Upper lobe of right lung (tissue), 1 donor: Measurements from ENCODE around the gene PLEKHG3. TPM values are rescaled to one million over a fixed set of nuclear protein-coding genes. Genes with fewer than 3 reads are reported as not detected.

ENCODE experiments used
- ATAC-seq: fragments of 200-7000 bp; cut with Tn5 transposase; one replicate; pipeline ENCODE4 v1.9.1; 2020; ENCODE audit warnings: mild to moderate bottlenecking, moderate library complexity
- DNase-seq: peaks from one replicate; pipeline ENCODE4 v3.0.0-alpha.2; 2020
- H3K27ac ChIP-seq: fragments of 200-600 bp; one replicate; pipeline ENCODE4 v1.8.0; 2022
- H3K27me3 ChIP-seq: fragments of 200-600 bp; one replicate; pipeline ENCODE4 v1.8.0; 2022; ENCODE audit warnings: mild to moderate bottlenecking
- H3K36me3 ChIP-seq: fragments of 200-600 bp; one replicate; pipeline ENCODE4 v1.8.0; 2022
- H3K4me1 ChIP-seq: fragments of 200-600 bp; one replicate; pipeline ENCODE4 v1.8.0; 2022
- H3K4me3 ChIP-seq: fragments of 200-600 bp; one replicate; pipeline ENCODE4 v1.8.0; 2022; ENCODE audit warnings: mild to moderate bottlenecking
- H3K9me3 ChIP-seq: fragments of 200-600 bp; one replicate; pipeline ENCODE4 v1.8.0; 2022
- intact Hi-C: fragments of 100-400 bp; cut with DNase I; formaldehyde crosslinking; loops from one replicate; pipeline ENCODE4 v1.11.0; 2022
- total RNA-seq: library from RNA; stranded (reverse); fragmentation: NEBNext Ultra II Directional; extraction: Animal tissue kit (Norgen Biotek cat#: 25700); gene quantifications from one replicate; pipeline ENCODE4 v1.2.1, GENCODE V29; 2021
- TF ChIP-seq, protein P1 (sequence below): fragments of 200-600 bp; IDR thresholded peaks from one replicate; pipeline ENCODE4 v1.8.0; 2022; ENCODE audit warnings: antibody characterized with exemption
- donor health status: DM: no; HTN: yes; CAD: no; lungs with severe emphysema.

Gene PLEKHG3
- total RNA-seq, 1 donor from 2014 or later = 34.5 TPM

DNA sequence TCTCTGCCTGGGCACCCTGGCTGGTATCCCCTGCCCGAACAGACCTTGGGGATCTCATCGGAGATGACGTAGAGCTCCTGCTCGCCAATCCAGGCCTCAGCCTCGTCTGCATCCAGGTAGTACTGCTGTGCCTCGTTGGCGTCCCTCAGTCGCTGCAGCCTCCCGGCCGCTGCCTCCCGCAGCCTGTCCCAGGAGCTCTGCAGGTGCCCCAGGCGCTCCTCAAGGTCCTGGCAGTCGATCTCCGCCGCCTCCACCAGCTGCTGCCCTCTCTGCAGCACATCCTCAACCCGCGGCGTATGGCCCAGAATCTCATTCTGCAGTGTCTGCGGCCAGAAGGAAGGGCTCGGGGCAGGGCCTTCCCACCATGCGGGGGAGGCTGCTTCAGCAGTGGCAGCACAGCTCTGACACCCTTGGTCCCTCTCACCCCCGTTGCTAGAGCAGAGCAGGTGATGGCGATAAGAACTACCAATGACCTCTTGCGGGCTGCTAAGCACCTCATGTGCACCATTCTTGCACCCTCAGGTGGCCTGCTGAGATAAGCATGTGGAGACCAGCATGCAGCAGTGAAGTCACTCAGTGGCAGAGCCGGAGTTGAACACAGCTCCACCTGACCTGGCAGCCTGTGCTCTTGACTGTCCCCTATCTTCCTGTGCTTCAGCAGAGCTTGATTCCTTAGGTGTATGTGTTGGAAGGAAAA is 71.0 kb downstream of the PLEKHG3 start:
- H3K4me3 ChIP-seq = no peak overlapping the region
- no peak for DNase-seq
- intact Hi-C loops = no loop called here

DNA sequence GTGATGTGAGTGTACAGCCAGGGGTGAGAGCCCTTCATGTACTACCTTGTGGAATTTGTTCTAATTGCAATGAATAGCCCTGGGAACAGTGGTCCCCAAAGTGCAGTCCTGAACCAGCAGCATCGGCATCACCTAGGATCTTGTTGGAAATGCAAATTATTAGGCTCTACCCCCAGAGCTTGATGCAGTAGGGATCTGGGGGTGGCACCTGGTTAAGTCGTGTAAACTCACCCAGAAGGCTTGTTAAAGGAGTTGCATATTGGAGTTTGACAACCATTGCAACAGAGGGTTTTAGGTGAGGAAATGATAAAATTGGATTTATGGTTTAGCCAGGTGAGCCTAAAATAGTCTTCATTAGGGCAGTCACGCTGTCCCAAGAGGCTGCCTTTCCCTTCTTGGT is 73.2 kb downstream of the PLEKHG3 start:
- no peak overlapping the region for H3K27ac ChIP-seq
- ATAC-seq = no peak
- H3K27me3 ChIP-seq = no peaks in the 10 kb centered on the region
- no peaks in the 10 kb centered on the region for H3K9me3 ChIP-seq
- no peak for DNase-seq
- H3K4me1 ChIP-seq = no peaks in the 10 kb centered on the region
- TF ChIP-seq, protein P1, sequence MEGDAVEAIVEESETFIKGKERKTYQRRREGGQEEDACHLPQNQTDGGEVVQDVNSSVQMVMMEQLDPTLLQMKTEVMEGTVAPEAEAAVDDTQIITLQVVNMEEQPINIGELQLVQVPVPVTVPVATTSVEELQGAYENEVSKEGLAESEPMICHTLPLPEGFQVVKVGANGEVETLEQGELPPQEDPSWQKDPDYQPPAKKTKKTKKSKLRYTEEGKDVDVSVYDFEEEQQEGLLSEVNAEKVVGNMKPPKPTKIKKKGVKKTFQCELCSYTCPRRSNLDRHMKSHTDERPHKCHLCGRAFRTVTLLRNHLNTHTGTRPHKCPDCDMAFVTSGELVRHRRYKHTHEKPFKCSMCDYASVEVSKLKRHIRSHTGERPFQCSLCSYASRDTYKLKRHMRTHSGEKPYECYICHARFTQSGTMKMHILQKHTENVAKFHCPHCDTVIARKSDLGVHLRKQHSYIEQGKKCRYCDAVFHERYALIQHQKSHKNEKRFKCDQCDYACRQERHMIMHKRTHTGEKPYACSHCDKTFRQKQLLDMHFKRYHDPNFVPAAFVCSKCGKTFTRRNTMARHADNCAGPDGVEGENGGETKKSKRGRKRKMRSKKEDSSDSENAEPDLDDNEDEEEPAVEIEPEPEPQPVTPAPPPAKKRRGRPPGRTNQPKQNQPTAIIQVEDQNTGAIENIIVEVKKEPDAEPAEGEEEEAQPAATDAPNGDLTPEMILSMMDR = no peak
- no peaks in the 10 kb centered on the region for H3K36me3 ChIP-seq
- H3K4me3 ChIP-seq = no peak overlapping the region
- intact Hi-C loops = no loop called here

More for the DNA sequence above, 71.0 kb downstream of the PLEKHG3 start:
- no peak for ATAC-seq
- Histone ChIP-seq H3K27me3 (no peaks in the 10 kb centered on the region), H3K9me3 (no peaks in the 10 kb centered on the region), H3K27ac (no peak overlapping the region), H3K4me1 (no peaks in the 10 kb centered on the region), H3K36me3 (no peaks in the 10 kb centered on the region)
- TF ChIP-seq, protein P1 = no peak

DNA sequence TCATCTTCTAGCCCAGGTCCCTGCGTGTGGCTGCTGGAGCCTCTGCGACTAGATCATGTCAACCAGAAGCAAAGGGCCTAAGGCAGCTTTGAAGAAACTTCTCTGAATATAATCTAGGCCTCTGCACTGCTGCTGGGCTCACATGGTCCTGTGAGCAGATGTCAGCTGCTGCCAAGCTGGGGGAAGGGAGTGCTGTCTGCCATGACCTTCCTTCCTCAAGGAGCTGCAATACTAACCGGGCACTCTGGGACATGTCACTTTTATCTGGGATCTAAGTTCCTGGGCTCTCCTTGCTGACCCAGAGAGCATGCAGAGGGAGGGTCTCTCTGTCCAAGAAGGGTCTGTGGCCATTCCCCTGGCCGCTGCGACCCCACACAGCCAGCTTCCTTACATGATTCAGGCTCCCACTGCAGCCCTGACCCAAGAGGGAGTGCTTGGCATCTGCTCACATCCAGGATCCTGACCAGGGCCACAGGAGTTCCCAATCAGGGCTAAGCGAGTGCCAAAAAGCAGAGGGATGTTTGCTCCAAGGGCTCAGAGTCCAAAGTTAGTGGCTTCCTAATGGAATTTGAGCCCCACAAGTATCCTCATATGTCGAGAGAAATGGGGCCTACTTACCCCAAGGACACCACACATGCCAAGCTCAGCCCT is 74.0 kb downstream of the PLEKHG3 start:
- intact Hi-C loops = no loop called here
- DNase-seq = no peak

DNA sequence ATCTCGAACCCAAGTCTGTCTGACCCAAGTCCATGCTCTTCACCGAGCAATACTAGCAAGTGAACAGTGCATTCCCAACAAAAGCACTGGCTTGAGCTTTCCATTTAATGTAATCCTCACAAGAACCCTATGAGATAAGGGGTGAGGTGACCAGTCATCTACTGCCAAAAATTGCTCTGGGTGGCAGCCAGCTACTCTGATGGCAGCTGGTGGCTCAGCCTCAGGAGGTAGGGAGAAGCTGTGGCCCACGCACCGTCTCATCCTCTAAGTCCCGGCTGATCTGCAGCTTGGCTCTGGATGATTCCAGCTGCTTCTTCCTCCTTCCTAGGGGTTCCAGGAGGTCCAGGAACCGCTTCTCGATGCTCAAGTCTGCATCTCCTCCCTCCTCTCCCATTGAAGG is 75.2 kb downstream of the PLEKHG3 start:
- H3K27me3 ChIP-seq = no peaks in the 10 kb centered on the region
- TF ChIP-seq, protein P1 = no peak
- H3K27ac ChIP-seq = no peak overlapping the region
- DNase-seq = no peak
- ATAC-seq = no peak
- H3K9me3 ChIP-seq = no peaks in the 10 kb centered on the region
- no peak overlapping the region for H3K4me3 ChIP-seq
- H3K36me3 ChIP-seq = no peaks in the 10 kb centered on the region
- no peaks in the 10 kb centered on the region for H3K4me1 ChIP-seq
- intact Hi-C loops = no loop called here

More for the DNA sequence above, 74.0 kb downstream of the PLEKHG3 start:
- ATAC-seq = no peak
- Histone ChIP-seq H3K9me3 (no peaks in the 10 kb centered on the region), H3K27me3 (no peaks in the 10 kb centered on the region), H3K36me3 (no peaks in the 10 kb centered on the region), H3K4me3 (no peak overlapping the region), H3K4me1 (no peaks in the 10 kb centered on the region), H3K27ac (no peak overlapping the region)
- TF ChIP-seq, protein P1 = no peak

DNA sequence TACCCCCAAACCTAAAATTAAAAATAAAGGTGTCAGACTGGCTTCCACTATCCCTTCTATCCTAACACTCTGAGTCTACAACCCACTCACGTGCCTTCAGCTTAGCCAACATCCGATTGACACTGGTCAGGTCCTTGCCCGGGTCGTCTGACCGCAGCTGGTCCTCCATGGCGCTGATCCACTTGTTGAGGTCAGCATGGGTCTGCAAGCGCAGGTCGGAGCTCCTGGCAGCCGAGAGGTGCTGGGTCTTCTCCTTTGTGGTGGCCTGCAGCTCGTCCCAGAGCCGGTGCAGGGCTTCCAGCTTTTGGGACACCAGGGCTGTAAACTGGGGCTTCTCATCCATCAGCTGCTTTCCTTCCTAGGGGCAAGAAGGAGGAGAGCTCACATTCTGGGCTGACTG is 78.0 kb downstream of the PLEKHG3 start:
- DNase-seq = no peak
- no peak for ATAC-seq
- Histone ChIP-seq H3K4me3 (no peak overlapping the region), H3K9me3 (no peaks in the 10 kb centered on the region), H3K27ac (no peak overlapping the region), H3K27me3 (no peaks in the 10 kb centered on the region), H3K4me1 (no peaks in the 10 kb centered on the region), H3K36me3 (no peaks in the 10 kb centered on the region)
- TF ChIP-seq, protein P1 = no peak
- intact Hi-C loops = no loop called here
